Activated CD4-positive, alpha-beta T cell treated with anti-CD3 and anti-CD28 coated beads, Interleukin-2, amount 50 U/mL, for 48 hours (primary cell): ENCODE results near the gene CHCHD6.

Experiments used
- DNase-seq, 2 experiments: peaks; one replicate each; pipeline ENCODE4 v3.0.0-alpha.2; 2020

Gene CHCHD6

DNA sequence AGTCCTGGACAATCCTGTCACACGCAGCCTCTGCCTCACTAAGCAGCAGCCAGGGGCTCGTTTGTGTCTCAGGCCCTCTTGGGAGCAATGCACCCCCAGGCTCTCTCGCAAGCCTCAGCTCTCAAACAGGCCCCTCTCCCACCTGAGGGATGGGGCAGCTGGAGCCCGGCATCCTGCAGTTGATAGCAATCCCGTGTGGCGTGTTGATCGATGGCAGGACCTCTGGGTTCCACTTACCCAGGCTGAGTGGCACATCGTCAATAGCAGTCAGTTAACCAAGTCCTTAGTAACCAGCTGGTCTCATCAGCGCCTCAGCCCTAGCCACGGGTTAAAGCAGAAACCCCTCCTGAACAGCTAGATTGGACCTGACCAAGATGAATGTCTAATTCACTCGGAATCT, 242.4 kb downstream of the CHCHD6 start:
- no peak for DNase-seq

DNA sequence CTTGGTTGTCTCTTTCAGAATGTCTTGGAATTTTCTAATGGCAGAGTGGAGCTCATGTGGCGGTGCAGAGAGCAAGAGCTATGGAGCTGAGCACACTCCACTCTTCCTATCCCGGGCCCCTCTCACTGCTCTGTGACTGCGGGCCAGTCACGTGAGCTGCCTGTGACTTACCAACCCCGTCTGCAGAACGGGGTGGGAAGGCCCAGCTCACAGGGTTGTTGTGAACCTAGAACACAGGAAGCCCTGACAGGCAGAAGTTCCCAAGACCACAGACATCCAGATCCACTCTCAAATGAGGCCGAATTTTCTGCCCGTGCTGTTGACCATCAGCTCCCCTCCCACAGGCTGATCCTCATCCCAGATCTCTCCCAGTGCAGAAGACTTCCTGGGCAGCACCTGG, 243.4 kb downstream of the CHCHD6 start:
- no peak for DNase-seq

DNA sequence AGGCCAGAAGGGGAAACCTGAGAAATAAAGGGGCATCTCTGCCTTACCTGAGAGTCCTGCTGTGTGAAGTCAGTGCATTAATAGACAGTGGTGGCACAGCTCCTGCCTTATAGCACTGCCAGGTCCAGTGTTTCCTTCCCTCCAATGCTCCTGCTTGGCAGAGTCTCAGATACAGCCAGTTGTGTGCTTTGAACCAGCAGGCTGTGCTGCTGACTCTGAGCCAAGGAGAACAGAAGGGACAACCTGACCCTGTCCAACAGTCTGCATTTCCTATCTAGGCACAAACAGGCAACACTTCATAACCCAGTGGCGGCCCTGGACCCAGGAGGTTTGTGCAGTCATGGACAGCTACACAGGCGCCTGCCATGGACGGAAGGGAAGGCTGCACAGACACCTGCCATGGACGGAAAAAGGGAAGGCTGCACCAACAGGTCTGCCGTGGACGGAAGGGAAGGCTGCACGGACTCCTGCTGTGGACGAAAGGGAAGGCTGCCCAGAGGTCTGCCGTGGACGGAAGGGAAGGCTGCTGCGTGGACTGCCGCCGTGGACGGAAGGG, 245.0 kb downstream of the CHCHD6 start:
- no peak for DNase-seq

DNA sequence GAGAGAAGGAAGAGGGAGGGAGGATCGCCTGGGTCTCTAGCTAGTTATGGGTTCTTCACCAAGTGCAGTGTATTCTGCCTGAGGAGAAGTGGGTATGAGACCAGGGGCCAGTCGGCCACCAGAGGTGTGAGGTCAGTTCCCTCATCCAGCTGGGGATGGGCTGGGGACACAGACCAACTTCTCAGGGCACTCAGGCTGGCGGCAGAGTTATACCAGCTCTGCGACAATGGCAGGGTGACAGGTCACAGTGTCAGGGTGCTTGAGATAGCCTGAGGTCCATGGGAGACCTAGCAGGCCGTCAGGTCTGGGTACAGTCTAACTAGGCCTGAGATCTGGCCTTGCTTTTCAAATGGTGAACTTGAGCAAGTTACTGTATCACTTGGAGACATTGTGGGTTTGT, 247.5 kb downstream of the CHCHD6 start:
- DNase-seq: no peak

DNA sequence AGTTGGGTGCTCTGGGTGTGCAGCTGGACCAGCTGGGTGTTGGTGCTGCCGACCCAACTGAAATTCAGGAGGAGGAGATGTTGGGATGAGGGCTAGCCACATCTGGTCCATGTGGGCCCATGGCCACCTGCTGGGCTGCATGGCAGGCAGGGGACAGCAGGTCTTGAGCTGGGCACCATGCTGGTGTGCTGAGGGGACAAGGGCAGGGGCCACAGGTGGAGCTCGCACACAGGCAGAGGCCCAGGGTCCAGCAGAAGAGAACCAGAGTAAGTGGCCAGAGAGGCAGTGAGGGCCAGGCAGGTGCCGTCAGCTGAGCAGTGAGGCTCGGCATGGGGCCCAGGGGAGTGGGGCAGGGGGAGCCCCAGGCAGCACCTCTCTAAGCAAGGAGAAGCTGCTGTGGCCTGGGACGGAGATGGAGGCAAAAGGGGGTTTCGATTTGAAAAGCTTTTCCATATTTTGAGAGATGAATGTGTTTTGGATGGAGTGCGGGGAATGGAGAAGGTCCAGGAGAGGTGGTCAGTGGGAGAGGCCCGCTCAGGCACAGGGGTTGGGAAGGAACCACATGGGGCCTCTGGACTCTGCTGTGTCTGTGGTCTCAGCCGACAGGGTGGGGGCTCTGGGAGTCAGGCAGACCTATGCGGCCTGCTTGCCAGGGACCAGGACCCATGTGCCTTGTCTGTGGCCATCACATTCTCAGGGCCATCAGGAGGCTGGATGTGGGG, 248.4 kb downstream of the CHCHD6 start:
- no peak for DNase-seq

DNA sequence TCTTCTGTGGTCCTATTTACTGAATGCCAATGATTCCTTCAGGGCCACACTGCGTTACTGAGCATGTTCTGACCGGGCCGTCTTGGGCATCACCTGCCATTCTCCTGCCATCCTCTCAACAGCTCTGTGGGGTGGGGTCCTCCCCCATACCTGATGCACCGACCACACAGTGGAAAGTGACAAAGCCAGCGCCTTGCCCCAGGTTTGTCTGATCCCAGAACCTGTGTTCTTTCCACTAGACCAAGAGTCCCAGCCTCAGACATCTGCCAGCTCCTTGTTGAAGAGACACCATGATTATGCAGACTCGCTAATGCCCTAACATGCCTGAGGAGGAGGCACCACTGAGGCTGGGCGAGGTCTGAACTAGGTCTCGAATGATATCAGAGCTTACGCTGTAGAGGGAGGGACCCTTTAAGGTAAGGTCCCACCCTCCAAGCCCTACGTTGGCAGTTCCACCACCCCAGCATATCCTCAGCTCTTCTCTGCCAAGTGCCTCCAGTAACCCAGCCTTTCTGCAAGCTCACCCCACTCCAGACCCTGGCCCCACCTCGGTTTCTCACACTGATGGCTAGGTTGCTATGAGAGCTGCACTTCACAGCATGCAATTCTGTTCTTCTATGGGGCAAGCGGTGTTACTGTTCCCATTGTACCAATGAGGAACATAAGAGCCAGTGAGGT, 249.1 kb downstream of the CHCHD6 start:
- DNase-seq: no peak

DNA sequence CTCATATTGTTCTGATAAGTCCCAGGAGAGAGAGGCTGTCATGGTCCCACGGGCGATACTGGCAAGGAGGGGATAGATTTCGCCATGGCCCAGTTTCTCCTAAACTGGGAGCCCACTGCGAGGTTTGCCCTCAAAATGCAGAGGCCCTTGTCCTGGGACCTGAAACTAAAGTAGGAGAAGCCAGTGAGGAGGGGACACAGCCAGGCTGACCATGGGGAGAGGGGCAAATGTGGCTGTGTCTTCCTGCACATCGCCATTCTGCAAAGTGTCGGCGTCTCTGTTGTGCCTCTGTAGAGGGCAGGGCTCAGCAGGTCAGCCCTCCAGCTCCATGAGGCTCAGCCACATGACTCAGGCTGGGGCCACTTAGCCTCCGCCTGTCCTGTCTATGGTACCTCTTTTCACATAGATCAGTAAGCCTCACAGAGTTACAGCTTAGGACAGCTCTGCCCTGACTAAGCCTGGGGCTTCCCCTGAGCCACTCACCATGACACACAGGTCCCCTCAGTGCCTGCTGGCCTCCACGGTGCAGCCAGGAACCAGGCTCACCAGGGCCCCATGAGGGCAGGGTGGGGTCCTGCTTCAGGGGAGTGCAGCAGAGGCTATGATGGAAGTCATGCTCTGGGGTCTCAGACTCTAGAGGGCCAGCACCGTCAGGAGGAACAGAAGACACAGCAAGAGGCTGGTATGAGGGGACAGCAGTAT, 250.3 kb downstream of the CHCHD6 start:
- peak in 1 of 2 experiments; percentile 2 for DNase-seq

DNA sequence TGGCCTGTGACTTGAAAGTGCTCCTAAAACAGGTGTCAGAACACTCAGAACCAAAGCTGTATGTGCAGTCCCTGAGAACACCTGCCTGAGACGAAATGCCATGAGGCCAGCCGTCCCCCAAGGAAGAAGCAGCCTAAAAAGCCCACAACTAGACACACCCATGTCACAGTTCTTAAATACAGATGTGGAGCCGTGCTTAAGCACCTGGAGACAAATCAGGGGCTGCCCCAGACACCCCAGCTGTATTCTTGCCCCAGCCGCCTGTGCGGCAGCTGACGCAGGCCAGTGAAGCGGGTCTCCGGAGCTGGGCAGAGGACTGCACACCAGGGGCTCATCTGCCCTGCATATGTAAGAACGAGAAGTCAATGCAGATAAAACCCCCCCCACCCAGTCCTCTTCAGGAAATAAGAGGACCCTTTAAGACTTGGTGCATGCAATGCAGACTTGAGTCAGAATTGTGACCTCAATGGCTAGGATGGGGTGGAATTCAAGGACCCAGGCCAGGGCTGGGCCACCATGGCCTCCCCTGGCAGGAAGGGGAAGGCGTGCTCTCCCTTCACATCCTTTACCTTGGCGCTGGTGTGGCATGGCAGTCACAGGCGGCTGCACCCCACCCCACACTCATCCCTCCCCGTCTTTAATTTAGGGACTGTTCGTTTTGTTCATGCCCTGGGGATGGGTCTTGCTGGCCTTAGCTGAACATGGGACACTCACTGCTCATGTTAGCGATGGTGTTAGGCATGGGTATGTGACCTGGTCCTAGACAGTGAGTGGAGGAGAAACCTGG, 251.2 kb downstream of the CHCHD6 start:
- DNase-seq: no peak

DNA sequence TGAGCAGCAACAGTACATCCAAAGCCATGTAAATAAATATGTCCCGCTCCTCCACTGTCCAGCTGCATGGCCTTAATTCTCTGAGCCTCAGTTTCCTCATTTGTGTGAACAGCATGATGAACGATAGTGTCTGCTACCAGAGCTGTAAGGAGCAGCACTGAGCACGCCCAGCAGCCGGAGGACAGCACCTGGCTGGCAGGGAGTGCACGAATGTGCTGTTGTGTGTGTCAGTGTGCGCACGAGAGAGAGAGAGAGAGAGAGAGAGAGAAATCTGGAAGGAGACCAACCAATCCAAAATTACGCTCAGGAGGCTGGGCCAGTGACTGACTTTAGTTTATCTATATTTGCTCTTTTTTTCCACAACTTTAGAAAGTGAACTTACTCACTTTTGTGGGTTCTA, 252.3 kb downstream of the CHCHD6 start:
- no peak for DNase-seq

DNA sequence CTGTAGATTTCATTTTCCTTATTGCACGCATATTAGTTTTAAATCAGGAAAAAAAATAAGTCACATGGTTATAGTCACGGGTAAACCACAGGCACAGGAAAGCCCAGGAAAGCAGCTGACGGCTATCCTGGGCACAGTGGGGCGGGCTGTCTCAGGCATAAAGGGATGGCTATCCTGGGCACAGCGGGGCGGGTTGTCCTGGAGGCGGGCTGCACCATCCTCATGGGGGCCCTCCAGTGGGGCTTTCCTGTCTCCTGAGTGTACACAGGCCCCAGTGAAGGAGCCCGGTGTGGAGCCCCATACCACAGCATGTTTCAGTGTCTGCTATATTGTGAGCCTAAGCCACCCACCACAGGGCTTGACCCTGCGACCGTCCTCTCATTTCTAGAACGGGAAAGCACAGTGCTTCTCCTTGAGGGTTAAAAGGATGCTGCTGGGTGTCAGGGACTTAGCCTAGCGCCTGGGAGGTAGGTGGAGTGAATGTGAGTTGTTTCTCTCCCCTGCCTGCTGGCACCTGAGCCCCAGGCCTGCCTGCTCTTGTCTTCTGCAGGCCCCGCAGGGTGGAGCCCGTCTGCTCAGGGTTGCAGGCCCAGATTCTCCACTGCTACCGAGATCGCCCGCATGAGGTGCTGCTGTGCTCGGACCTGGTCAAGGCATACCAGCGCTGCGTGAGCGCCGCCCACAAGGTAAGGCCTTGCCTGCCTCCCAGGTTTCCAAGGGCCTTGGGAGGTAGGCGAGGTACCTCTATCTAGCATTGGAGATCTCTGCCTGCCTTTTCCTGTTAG, 253.0 kb downstream of the CHCHD6 start:
- DNase-seq: no peak

DNA sequence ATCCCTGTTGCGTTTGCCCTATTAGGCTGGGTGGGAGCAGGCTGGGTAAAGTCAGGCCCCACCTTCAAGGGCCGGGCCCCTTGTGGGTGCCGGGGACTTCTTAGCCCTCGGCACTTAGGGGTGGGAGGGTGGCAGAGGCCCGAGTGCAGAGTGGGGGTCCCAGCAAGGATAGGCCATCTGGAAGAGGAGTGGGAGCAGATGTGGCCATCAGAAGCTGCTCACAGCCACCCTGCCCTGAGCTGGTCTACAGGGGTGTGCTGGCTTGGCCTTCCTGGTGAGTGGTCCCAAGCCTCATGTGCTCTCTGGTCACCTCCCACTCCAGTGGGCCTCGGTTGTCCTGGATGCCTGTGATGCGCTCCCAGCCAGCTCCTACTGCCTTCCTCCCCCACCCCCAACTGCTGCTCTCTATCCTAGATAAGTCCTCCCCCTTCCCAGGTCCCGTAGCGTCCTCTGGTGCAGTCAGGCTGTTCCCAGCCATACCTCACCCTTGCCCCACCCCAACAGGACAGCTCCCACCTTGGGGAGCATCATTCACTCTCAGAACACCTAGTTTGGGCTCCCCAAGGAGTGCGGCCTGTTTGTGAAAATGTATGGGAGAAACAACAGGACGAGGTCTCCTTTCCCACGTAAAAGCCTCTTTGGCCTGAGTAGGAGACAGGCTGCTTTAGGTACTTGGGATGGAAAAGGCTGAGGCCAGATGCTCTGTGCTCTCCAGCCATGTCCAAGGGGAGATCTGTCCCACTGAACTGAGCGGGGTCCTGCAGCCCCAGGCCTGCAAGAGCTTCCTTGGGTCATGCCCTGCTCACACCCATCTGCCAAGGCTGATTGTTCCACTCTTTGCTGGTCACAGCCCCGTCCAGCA, 254.0 kb downstream of the CHCHD6 start:
- no peak for DNase-seq

DNA sequence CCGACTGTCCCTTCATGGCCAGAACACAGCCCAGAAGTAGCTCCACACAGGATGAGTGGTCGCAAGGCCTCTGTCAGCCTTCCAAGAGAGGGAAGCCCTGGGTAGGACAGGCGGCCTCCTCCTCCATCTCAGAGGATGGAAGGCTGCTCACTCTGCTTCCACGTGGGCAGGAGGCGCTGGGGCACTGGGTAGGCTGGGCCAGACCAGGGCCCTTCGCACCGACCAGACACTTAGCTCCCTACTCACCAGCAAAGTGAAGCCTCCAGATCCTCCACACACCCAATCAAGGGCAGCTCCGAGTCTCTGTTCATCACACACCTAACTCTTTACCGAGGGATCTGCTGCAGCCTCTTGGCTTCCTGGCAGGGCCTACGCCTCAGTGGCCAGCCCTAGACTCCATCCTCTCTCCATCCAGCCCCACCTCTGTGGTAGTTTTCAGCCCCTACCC, 254.6 kb downstream of the CHCHD6 start:
- no peak for DNase-seq

DNA sequence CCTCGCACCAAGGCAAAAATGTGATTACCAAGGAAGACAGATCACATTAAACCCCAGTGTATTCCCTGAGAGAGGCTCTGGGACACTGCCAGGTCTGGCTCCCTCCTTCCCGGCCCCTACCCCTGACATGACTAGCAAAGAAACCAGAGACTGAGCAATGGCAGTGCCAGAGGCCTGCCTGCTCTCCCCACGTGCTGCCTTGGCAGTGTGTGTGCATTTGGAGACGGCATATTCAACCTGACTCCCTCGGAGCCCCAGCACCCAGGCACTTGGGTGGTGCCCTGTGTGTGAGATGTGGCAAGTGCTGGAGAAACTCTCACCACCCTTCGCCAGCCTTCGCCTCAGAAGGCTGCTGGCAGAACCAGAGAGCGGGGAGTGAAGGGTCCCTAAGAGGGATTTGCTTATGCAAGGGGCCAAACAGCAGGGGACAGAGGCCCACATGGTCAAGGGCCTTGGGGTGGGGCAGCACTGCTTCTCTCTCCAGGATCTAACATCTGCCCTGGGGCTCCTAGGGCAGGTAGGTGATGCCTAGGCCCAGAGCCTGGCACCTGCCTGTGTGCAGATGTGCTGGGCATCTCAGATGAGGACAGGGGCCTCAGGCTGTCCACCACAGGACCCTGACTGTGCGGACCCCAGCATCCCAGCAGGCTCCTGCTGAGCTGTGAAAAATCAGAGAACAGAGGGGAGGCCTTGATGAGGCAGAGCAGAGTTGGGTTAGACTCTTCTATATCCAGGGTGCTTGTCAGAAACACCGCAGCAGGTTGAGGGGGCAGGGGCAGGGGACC, 255.3 kb downstream of the CHCHD6 start:
- DNase-seq: no peak

DNA sequence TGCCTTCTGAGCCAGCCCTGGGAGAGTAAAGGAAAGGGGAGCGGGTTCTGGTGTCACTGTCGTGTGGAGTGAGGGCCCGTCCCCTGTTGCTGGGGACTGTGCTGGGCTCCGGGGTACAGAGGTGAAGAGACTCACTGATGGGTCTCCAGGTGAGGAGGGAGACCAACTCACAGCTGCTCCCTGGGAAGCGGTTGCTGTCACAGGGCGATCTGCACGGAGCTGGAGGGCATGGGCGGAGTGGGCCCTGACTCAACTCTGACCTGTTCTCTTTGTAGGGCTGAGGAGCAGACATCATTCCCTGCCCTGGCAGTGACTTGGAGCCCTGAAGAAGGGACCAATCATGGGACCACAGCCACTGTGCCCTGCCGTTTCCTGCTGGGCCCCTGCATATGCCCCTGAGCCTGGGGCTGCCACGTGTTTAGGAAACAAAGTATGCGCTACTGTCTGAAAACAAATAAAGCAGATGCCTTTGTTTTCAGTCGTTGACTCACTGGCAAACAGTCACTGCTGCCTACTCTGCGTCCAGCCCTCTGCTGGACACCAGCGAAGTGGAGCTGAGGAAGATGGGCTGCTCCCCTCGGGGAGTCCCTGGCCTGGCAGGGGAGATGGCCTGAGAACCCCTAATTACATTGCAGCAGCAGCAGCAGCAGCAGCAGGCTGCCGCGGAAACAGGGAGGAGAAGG, 256.0 kb downstream of the CHCHD6 start:
- no peak for DNase-seq

DNA sequence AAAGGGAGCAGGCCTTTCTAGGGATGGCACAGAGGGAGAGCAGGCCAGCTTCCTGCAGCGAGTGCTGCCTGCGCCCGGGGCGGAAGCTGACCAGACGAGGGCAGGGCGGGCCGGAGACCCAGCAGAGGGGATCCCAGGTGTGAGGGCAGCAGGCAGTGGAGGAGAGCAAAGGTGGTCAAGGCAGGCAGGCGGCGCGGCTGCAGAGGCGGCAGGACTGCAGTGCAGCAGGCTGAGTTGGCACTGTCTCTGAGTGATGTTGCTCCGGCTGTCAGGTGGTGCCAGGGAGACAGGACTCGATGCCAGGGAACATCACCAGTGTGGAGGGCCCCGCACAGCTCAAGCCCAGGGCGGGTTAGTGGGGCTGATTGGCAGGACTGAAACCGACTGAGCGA, 256.6 kb downstream of the CHCHD6 start:
- no peak for DNase-seq

DNA sequence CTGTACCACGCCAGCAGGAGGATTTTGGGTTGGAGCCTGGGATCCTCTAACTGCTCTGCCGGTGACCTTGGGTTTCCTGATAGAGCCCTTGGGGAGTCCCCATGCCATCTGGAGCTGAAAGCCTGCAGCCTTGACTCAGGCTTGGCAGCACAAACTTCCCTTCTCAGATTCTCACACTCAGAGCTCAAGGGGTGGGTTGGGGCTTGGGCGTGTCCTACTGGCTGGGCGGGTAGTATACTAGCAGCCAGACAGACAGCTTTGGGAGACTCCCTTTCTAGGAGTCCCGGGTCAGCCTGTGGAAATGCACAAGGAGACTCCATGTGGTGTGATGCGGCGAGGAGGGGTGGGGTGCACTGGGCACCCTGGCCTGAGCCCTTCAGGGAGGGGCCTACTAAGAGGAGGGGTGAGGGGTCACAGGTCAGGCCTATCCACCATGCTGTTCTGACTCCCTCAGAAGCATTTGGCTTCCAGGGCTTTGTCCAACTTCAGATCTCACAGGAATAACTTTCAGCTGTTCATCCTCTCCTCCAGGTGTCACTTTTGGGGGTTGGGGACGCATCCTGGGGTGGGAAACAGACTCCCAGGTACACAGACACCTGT, 257.3 kb downstream of the CHCHD6 start:
- no peak for DNase-seq

DNA sequence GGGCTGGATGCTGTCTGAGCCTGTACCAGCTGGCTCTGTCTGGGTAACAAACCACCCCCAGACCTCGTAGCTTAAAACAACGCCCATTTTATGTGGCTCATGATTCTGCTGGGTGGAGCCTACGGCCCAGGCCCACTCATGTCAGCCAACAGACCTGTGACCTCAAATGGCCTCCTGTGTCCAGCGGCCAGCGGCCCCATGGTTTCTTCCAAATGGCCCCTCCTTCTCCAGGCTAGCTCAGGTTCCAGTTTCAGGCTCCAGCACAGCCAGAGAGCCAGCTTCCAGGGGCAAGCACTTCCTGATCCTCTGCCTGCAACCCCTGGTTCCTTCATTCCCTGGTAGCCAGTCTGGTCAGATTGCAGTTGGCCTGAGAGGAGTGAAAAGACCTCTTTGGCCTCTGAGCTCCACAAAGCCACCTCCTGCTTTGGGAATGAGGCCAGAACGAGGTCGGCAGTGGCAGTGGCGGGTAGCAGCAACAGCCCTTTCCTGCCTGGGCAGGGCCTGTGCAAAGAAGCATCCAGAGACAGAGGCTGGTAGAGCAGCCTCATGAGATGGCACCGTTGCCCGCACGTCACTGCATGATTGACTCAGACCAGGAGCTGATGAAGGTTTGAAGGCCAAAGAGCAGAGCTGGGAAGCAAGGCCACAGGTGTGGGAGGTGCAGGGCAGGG, 257.9 kb downstream of the CHCHD6 start:
- no peak for DNase-seq

DNA sequence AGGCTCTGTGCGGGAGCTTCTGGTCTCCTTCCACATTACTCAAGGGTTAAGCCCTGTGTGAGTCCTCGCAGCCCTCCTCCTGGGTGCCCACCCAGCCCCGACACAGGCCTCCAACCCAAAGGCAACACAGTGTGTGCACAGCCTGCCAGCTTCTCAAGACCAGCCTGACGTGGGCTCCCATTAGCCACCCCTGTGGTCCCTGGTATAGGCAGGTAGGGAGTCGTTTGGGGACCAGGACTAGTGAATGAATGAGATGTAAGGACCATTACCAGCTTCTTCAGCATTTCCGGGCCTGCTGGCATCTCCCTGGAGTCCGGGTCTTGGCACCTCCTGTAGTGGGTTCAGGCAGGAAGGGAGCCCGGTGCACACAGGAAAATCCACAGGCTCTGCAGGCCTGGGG, 258.7 kb downstream of the CHCHD6 start:
- DNase-seq: no peak
